Fibroblast of the conjunctiva (primary cell): ENCODE measurements around the gene BID.

Source experiments
- DNase-seq: peaks from one replicate; pipeline ENCODE4 v3.0.0-alpha.2; 2010; ENCODE audit warnings: low read depth

BID gene

DNA sequence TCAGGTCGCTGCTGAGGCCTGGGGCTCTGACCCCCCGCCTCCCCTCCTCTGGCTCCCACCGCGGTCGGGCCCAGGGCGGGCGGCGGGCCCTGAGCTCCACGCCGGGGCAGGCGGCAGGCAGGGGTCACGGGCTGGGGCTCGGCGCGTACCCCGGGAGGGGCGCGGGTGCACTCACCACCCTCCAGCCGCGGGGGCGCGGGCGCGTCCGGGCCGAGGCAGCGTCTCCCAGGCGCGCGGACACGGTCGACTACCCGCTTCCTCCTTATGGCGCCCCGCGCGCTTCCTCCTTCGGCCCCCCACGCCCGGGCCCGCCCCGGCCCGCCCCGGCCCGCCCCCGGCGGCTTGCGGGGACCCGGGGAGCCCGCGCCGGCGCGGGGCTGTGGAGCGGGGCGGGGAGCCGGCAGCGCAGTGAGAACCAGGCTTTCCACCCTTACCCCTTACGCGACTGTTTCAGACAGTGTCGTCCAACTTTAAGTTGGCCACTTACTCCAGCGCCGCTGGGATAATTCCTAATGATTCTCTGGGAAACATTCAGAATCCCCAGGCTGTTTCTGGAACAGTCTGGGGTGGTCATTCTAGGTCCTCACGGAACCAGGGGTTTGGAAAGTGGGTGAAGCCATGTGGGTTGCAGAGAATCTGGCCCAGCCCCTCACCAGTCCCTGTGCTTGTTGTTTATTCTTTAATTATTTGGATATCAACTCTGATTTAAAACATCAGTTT lies at the start of gene BID:
BID (minus strand) TSS at position 264 of the 720 bp plus-strand sequence. CDS start 24,353 bp downstream, outside the sequence.
- DNase-seq = no peak

DNA sequence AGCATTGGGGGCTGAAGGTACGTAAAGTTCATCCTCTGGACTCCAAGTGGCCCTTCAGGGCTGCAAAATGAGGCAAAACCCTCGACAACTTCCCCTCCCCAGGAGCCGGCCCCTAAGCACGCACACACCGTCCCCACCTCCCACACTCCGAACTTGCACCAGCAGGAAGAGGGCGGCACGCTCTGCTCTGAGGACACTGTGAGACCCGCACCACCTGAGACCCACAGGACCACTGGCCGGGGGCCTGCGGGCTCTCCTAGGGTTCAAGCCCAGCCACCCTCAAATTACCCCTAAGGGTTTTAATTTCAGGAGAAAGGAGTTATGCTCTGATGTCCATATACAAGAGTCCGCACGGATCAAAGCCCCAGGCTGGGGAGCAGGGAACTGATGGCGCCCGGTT lies 49.7 kb upstream of the BID start:
- DNase-seq = no peak

DNA sequence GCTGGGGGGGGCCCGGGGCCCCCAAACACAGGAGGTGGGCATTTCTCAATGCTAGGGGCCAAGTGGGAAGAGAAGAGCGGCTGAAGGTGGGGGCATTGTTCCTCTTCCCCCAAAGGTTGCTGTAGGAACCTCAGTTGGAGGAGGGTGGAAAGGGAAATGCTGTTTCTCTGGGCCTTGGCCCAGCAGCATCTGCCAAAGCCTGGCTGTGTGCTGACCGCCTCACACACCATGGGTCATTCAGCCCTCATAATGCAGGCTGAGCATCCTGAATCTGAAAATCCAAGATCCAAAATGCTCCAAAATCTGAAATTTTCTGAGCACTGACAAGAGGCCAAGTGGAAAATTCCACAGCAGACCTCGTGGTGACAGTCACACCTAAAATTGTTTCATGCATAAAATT lies 49.0 kb upstream of the BID start:
- no peak for DNase-seq

DNA sequence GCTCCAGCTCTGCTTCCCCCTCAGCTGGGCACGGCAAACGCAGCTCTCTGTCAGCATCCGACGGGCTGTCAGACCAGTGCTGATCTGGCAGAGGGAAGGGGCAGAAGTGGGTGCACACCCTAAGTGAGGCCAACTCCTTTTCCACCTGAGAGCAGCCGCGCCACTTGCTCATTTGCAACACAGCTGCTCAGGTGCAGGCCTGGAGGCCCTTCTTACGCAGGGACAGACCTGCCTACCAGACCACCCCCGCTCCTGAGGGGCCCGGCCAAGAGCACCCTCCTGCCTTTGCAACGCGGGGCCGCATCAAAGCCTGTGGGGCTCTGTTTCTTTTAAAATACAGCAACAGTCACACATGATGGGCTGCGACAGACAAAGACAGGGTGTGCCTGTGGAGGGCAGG lies 47.8 kb upstream of the BID start:
- DNase-seq = no peak

DNA sequence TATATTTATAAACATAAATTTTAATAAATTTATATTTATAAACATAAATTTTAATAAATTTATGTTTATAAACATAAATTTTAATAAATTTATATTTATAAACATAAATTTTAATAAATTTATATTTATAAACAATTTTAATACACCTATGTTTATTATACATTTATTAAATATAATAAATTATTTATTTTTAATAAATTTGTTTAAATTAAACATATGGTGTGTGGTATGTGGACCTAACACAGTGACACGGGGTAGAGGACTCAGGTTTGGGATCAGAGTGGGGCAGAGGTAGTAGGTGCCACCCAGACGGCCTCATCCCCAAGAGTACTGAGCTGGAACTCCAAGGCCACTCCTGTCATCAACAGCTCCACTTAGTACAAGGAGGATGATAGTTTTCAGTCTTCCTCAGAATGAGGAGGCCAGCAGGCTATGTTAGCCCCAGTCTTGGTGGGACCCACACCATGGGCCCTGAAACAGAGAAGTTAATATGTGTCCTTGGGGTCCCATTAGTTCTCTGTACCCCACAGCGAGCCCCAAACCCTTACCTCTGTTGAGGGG lies 46.7 kb upstream of the BID start:
- DNase-seq = no peak

DNA sequence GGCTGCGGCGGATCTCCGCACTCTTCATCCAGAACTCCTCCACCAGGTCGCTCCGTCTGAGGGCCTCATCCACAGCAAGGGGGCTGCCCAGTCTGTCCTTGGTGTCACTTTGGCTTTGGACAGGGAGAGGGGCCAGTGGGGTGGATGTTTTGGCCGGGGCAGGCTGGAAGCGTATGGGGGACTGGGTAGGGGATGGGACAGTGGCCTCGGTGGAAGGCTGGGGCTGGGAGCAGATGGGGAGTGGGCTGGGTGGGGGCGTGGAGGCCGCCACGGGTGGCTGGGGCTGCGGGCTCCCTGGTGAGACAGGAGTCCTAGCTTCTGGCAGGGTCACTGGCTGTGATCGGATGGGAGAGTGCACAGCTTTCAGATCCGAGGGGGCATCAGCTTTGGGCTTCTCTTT lies 44.4 kb upstream of the BID start:
- DNase-seq = no peak

DNA sequence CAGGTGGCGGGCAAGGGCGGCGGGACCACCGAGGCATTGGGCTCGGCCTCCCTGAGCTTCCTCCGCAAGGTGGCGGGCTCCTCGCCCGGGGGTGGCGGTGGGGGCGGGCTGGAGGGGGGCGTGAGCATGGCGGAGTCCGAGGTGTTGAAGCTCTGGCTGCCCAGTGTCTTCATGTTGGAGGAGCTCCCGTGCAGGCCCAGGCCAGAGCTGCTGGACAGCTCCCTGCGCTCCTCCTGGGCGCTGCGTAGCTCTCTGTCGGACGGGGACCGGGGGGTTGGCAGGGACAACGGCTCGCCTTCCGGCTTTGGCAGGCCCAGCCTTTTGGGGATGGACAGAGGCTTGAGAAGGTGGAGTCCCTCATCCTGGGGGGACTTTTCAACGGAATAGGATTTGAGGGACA lies 43.9 kb upstream of the BID start:
- DNase-seq = no peak

DNA sequence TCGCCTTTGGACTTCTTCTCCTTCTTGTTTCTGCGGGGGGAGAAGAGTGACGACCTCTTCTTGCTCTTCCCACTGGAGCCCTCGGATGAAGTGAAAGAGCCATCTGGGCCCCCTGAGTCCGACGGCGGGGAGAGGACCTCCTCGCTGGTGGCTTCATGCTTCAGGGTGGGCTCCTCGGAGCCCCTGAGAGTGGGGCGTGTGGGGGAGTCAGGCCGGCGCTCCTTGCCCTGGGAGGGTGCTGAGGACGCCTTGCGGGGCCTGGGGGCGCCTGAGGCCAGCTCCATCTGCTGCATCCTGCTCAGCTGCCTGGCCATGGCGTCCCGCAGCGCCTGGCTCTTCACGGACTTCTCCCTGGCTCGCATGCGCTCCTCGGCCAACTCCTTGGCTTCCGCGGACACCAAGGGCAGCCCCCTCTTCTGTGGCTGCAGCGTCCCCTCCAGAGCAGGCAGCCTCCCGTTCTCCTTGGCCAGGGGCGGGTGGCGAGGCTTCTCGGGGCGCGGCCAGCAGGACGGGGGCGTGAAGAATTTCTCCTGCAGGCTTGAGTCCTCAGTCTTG lies 43.3 kb upstream of the BID start:
- no peak for DNase-seq

DNA sequence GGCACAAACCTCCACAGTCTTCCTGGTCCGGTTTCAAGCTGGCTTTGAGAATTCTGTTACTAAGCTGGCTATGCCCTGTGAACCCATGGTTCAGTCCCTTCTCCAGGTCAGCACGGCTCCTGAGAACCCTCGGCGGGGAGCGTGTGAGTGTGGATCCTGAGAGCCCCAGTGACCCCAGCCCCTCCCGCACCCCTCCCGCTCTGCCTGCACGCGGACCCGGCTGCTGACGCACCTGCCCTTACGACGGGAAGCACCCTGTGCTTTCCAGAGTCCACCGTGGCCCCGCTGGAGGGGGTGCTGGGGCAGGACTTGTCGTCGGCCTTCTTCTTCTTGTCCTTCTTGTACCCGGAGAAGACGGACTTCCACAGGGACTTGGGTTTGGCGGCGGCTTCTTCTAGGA lies 42.8 kb upstream of the BID start:
- DNase-seq = no peak

DNA sequence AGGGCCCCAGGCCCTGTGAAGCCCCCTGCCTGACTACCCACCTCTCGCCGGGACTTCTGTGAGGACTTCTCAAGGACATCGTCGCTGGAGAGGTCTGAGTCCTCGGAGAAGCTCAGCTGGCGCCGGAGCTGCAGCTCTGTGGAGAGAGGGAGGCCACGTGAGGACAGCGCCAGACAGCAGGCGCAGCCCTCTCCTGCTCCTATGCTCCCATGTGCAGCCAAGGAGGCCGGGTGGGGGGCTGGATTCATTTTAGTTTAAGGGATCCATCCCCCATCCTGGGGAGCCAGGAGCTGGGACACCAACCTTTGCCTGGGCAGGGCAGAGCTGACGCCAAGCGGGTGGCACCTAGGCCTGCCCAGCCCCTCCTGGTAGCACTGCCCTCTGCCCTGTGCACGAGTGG lies 42.4 kb upstream of the BID start:
- DNase-seq = no peak

DNA sequence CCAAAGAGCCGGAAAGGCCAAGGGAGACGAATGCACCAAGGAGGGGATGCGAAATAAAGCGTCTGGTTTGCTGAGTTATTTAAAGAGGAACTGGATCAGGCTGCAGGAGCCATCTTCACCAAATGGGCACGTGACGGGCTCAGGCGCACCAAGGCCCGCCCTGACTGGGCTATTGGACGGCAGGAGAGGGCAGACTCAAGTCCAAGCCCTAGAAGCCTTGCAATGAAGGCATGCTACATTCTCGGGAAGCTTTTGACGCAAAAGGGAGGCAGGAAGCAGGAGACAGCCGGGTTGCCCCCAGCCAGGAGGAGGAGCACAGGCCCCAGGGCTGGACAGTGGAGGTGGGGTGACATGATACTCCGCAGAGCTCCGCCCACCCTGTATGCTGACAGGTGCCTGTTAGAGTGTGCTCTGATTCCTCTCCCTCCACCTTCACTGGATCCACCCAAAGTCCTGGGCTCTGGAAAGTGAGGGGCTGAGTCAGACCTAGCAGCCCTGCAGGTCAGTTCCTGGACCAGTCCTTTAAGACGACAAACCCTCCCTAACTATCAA lies 41.5 kb upstream of the BID start:
- DNase-seq = no peak

DNA sequence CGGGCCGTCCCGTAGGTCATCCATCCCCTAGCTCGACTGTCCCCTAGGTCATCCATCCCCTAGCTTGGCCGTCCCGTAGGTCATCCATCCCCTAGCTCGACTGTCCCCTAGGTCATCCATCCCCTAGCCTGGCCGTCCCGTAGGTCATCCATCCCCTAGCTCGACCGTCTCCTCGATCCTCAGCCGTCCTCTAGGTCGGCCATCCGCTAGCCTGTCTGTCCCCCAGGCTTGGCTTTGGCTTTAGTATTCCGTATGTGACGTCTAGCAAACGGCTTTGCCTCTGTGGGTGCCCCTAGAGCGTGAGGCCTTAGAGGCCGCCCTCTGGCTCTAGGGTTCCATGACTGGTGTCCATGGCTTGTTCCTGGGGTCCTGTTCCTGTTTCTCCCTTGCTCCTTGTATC lies 40.6 kb upstream of the BID start:
- no peak for DNase-seq

DNA sequence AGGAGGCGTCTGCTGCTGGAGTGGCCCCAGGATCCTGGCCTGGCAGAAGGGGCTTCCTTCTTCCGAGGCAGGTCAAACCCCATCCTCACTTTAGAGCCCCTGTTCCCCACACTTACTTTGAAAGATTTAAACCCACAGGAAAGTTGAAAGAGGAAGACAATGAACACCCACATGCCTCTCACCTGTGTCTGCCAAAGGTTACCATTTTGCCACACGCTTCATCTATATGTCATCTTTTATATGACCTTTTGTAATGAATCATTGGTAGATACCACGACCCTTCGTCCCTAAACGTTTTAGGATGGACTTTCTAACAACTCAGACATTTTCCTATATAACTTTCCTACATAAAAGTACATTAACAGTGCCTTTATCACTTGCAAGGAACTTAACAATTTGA lies 39.8 kb upstream of the BID start:
- DNase-seq = no peak

DNA sequence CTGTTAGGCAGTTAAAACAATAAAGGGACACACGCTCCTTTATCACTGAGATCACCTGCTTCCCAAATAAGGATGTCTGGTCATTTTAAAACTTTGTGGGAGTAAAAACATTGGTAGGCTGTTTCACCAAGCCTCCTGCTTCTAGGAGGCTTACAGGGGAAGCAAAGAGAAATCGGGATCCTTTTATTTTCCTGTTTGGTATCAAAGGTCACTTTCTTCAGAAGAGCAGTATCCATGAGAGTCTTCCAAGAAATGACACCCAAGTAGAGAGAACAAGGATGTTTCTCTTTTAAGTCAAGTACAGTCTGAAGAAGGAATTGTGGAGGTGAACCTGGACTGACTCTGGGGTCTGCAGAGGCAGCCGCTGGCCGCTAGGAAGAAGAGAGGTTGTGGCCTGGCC lies 36.9 kb upstream of the BID start:
- DNase-seq = no peak

DNA sequence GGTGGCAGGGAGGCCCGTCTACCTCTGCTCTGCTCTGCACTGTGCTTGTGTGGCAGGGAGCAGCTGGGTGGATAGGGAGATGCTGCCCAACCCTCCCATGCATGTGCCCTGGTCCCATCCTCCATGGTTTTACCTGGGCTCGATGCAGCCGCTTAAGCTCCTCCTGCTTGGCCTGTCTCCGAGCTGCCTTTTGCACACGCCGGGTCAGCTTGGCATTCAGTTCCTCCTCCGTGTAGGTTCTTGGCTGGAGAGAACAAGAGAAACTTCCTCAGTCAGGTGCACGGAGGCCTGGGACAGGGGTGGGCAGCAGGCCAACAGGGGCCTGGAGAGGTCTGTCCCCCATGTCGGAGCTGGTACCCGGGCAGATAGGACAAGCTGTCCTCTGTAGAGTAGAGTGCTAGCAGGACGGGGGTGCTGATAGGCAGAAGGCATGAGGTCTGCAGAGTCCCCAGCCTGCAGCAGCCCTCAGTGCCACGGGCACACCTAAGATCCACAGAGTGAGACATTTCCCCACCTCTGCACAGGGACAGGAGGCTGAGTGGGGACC lies 36.4 kb upstream of the BID start:
- DNase-seq = no peak

DNA sequence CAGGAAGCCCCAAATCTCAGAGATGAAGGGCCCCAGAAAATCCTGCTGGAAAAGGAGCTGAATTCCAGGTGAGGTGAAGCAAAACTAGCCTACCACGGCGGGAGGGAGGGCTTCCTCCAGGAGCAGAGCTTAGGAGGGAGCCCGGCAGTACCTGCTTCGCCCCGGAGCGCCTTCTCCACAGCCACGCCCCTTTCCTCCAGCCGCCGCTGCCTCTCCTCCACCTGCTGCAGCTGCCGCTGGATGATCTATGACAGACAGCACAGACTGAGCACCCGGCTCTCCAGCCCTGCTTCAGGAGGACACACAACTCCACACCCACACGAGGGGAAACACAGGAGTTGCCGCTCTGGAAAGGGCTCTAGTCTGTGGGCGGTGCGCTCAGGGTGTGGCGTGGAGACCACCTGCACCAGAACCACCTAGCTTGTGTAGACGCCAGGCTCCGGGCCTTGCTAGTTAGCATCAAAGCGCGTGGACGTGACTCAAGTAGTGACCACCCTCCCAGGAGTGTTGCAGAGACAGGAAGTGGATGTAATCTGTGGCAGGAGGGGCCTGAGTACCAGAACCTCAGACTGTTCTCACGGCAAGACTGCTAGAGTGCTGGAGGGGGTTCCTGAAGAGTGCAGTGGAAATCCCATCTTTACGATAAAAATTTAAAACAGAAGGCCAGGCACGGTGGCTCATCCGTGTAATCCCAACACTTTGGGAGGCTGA lies 34.6 kb upstream of the BID start:
- no peak for DNase-seq

DNA sequence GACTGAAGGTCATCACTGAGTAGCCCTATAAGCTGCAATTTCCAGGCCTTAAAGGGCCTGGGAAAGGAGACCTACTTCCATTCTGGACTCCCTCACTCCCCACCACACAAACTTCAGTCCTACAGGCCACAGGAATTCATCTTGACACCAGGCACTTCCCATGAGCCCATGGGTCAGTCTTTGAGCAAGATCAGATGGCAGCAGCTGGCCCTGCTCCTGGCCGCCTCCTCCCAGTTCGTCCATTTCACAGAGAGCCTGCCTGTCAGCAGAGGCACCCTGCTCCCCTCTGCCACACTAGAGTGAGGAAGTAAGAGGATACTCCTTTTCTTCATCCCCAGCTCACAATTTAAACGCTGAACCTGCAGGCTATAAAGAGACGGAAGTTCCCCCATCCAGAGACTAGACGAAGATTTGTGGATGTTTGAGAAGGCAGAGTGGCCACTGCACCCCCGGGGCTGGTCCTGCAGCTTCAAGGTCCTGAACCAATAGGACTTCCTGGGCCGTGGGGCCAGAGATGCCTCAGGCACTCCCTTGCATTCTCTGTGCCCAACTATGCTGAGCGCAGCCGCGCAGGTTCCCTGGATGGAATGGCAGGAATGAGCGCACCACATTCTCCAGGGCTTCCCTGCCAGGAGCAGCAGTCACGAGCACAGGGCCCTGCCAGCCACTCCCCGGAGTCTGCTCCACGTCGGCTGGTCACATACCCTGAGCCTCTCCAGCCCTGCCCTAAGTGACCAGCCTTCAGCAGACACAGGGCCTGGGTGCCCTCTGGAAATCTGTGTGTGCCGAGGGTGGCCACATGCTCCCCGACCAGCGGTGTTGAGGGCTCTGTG lies 33.5 kb upstream of the BID start:
- DNase-seq = no peak

DNA sequence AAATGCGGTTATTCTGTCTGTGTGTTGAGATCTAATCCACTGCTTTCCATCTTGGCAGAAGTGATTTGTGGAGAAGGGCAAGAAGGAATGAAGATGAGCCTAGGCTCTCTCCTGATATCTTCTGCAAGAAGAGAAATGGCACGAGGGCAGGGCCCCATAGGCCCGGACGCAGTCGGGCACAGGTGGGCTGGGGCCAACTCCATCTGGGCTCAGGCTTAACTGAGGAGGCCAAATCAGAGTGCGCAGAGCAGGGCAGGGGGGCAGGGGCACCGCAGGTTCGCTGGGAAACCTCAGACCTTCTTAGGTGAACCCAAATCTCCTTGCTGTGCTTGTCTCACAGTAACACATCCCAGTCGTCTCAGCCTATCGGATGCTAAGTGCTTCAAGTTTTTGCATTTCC lies 32.8 kb upstream of the BID start:
- DNase-seq = no peak

DNA sequence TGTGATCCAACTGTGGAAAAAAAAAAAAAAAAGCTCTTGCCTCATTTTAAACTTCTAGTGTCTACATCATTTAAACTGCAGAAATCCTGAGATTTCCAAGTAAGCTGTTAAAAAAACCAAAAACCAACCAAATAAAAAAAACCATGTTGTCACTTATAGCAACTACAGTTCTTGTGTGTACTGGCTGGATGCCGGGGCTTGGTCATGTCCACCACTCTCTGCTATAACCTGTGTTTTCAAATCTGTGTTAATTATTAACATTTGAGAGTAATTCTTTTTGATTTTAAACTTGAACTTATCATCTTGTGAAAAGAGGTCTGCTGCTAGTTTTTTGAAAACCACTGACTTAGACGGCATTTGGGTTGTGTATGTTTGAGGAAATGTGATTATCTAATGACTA lies 32.2 kb upstream of the BID start:
- DNase-seq = no peak

DNA sequence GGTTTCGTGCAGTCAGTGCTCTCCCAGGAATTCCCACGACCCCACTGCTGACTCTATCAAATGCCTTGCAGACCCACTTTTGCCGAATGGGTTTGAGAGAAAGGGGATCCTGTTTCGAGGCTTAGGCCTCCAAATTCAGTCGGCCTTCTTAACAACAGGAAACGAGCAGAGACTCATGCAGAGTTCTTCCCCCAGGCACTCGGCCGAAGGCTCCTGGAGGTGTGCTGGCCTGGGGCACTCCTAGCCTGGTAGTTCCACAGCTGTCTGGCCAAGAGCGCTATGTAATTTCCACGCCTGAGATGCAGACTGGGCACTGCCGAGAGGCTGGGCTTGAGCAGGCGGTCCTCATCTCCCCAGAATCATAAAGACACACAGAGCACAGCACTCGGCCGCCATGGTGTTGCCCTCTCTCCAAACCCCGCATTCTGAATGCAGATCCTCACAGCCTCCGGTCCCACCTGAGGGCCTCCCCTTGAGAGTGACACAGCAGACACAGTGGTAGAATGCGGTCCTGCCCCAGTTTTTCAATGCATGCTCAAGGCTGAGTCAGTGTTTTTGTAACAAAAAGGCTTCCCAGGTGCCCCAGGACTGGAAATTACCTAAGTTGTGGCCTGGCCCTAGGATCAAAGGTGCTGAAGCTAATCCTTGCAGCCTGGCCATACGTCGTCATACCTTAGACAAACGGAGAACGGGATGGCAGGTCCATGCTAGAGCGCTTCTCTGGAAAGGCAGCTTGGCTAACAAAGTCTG lies 30.2 kb upstream of the BID start:
- DNase-seq = no peak

DNA sequence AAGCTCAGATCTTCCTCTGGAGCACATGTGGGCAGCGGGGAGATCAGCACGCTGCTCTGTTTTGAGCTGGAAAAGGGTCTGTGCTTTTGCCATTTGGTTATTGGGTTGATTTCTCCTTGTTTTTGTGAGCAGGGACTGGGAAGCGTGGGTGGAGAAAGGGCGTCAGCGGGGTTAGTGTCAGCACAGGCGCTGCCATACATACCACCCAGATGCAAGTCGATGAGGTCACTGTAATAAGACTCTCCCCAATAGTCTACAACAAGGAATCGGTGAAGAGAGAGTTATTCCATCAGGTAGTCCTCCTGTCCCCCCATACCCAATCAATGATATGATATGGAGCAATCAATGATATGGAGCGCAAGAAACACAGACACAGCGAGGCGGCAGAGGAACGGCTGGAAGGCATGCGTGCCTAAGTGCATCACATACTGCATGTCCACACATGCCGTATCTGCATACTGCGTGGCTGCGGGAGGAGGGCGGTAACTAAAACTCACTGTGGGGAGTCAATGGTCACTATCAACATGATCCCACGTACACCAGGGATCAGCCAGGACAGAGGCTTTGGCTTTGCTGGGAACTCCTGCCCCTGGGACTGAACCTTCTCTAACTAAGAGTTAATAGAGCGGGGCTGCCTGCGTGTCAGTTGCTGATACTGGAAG lies 29.5 kb upstream of the BID start:
- no peak for DNase-seq
